ENCODE measurements around the gene BCOR. TPM values are rescaled to one million over a fixed set of nuclear protein-coding genes. Genes with fewer than 3 reads are reported as not detected.

The BCOR gene
- total RNA-seq, 1 experiment from 2014 or later, result 48.3 TPM

DNA sequence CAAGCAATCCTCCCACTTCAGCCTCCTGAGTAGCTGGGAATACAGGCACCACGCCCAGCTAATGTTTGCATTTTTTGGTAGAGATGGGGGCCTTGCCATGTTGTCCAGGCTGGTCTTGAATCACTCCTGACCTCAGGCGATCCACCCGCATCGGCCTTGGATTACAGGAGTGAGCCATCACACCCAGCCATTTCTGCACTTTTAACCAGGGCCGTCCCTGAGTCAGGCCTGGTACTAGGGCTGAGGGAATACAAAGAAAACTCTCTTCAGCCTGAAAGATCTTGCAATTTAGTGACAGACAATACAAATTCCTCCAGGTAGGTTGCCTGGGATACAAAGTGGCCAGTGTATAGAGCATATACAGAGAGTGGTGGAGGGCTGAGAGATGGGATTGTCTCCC, 65.8 kb downstream of the BCOR start:
- Histone ChIP-seq H3K4me3 (ENCODE audit: low read depth in 2 of 2, low read length in 2 of 2) (no peak overlapping the region), H3K36me3 (ENCODE audit: control insufficient read depth, insufficient read depth, low read length) (no peaks in the 10 kb centered on the region), H3K9me3 (ENCODE audit: control insufficient read depth, insufficient read depth, low read depth, low read length) (no peaks in the 10 kb centered on the region), H3K27me3 (ENCODE audit: control insufficient read depth, insufficient read depth, low read length) (no peaks in the 10 kb centered on the region), H3K4me1 (ENCODE audit: control insufficient read depth, insufficient read depth, low read length) (no peaks in the 10 kb centered on the region), H3K27ac (ENCODE audit: low read length) (no peak overlapping the region)
- CTCF ChIA-PET, result no interaction called here
- TF ChIP-seq SIN3A (IDR thresholded peaks at IDR 0.05; ENCODE audit: borderline replicate concordance, insufficient read depth, low read depth, low read length) (no peak), POLR2AphosphoS5 (IDR thresholded peaks at IDR 0.05; ENCODE audit: low read depth, low read length) (no peak), TCF7L2 (IDR thresholded peaks at IDR 0.05; ENCODE audit: low read depth, low read length) (no peak)
- TF ChIP-seq, protein P1, sequence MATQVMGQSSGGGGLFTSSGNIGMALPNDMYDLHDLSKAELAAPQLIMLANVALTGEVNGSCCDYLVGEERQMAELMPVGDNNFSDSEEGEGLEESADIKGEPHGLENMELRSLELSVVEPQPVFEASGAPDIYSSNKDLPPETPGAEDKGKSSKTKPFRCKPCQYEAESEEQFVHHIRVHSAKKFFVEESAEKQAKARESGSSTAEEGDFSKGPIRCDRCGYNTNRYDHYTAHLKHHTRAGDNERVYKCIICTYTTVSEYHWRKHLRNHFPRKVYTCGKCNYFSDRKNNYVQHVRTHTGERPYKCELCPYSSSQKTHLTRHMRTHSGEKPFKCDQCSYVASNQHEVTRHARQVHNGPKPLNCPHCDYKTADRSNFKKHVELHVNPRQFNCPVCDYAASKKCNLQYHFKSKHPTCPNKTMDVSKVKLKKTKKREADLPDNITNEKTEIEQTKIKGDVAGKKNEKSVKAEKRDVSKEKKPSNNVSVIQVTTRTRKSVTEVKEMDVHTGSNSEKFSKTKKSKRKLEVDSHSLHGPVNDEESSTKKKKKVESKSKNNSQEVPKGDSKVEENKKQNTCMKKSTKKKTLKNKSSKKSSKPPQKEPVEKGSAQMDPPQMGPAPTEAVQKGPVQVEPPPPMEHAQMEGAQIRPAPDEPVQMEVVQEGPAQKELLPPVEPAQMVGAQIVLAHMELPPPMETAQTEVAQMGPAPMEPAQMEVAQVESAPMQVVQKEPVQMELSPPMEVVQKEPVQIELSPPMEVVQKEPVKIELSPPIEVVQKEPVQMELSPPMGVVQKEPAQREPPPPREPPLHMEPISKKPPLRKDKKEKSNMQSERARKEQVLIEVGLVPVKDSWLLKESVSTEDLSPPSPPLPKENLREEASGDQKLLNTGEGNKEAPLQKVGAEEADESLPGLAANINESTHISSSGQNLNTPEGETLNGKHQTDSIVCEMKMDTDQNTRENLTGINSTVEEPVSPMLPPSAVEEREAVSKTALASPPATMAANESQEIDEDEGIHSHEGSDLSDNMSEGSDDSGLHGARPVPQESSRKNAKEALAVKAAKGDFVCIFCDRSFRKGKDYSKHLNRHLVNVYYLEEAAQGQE (IDR thresholded peaks at IDR 0.05; ENCODE audit: insufficient read depth in 1 of 2, low read depth in 2 of 2, low read length in 1 of 2), result no peak
- TF ChIP-seq, protein P2, sequence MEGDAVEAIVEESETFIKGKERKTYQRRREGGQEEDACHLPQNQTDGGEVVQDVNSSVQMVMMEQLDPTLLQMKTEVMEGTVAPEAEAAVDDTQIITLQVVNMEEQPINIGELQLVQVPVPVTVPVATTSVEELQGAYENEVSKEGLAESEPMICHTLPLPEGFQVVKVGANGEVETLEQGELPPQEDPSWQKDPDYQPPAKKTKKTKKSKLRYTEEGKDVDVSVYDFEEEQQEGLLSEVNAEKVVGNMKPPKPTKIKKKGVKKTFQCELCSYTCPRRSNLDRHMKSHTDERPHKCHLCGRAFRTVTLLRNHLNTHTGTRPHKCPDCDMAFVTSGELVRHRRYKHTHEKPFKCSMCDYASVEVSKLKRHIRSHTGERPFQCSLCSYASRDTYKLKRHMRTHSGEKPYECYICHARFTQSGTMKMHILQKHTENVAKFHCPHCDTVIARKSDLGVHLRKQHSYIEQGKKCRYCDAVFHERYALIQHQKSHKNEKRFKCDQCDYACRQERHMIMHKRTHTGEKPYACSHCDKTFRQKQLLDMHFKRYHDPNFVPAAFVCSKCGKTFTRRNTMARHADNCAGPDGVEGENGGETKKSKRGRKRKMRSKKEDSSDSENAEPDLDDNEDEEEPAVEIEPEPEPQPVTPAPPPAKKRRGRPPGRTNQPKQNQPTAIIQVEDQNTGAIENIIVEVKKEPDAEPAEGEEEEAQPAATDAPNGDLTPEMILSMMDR (IDR thresholded peaks at IDR 0.05), result no peak
- intact Hi-C loops (cut with micrococcal nuclease; ENCODE audit: unreplicated experiment), result no loop called here
- no TSS peak for BruUV-seq (replicated peaks)
- DNase-seq (ENCODE audit: low read depth, low spot score) (no peak), ATAC-seq (no peak)
- in situ Hi-C loops (cut with HindIII; ENCODE audit: low pct_unique_long_range_greater_than_20kb, low sequenced_read_pairs), result no loop called here
- POLR2A ChIA-PET, result no interaction called here

DNA sequence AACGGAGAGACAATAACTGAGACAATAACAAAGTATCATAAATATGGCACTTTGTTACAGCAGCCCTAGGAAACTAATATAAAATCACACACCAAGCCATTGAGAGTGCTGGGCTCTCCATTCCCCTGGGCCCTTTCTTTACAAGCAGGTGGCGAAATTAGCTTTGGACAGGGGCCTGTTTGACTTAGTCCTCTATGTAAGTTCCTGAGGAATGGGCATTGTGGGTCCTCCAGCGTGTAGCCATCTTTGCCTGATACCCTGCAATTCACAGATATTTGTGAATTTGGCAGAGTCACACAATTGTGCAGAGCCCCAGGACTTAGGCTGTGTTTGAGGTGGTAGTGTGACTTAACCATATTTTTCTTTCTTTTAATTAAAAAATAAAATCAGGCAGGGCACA, 67.6 kb downstream of the BCOR start:
- intact Hi-C loops (cut with micrococcal nuclease; ENCODE audit: unreplicated experiment), result no loop called here
- Histone ChIP-seq H3K4me1 (ENCODE audit: control insufficient read depth, insufficient read depth, low read length) (no peaks in the 10 kb centered on the region), H3K4me3 (ENCODE audit: low read depth in 2 of 2, low read length in 2 of 2) (no peak overlapping the region), H3K9me3 (ENCODE audit: control insufficient read depth, insufficient read depth, low read depth, low read length) (no peaks in the 10 kb centered on the region), H3K36me3 (ENCODE audit: control insufficient read depth, insufficient read depth, low read length) (no peaks in the 10 kb centered on the region), H3K27me3 (ENCODE audit: control insufficient read depth, insufficient read depth, low read length) (no peaks in the 10 kb centered on the region), H3K27ac (ENCODE audit: low read length) (no peak overlapping the region)
- TF ChIP-seq, protein P2 (IDR thresholded peaks at IDR 0.05), result no peak
- TF ChIP-seq SIN3A (IDR thresholded peaks at IDR 0.05; ENCODE audit: borderline replicate concordance, insufficient read depth, low read depth, low read length), result no peak
- TF ChIP-seq POLR2AphosphoS5 (IDR thresholded peaks at IDR 0.05; ENCODE audit: low read depth, low read length), result no peak
- TF ChIP-seq TCF7L2 (IDR thresholded peaks at IDR 0.05; ENCODE audit: low read depth, low read length), result no peak
- TF ChIP-seq, protein P1 (IDR thresholded peaks at IDR 0.05; ENCODE audit: insufficient read depth in 1 of 2, low read depth in 2 of 2, low read length in 1 of 2), result no peak
- CTCF ChIA-PET, result no interaction called here
- in situ Hi-C loops (cut with HindIII; ENCODE audit: low pct_unique_long_range_greater_than_20kb, low sequenced_read_pairs), result no loop called here
- no TSS peak for BruUV-seq (replicated peaks)
- ATAC-seq (no peak), DNase-seq (ENCODE audit: low read depth, low spot score) (no peak)
- POLR2A ChIA-PET, result no interaction called here
